Right ventricle myocardium inferior (tissue), 1 donor: Measurements from ENCODE around the gene NTN1. TPM values are rescaled to one million over a fixed set of nuclear protein-coding genes. Genes with fewer than 3 reads are reported as not detected.

Experiments used
- ATAC-seq: fragments of 200-7000 bp; cut with Tn5 transposase; one replicate; pipeline ENCODE4 v1.9.1; 2020; ENCODE audit warnings: mild to moderate bottlenecking, moderate library complexity
- DNase-seq: peaks from one replicate; pipeline ENCODE4 v3.0.0; 2021; ENCODE audit errors: missing footprints
- intact Hi-C: fragments of 100-400 bp; cut with DNase I; formaldehyde crosslinking; loops from one replicate; pipeline ENCODE4 v1.11.0; 2022
- total RNA-seq: library from RNA; stranded (reverse); fragmentation: NEBNext Ultra II Directional; extraction: Animal tissue kit (Norgen Biotek cat#: 25700); gene quantifications from one replicate; pipeline ENCODE4 v1.2.1, GENCODE V29; 2021
- donor health status: DM: no; HTN: yes; CAD: no; lungs with severe emphysema.

Gene NTN1
- total RNA-seq, 1 donor from 2014 or later: 24.5 TPM

GRCh38 chr17:9169116-9169515 is 147.8 kb downstream of the NTN1 start:
- ATAC-seq: no peak
- DNase-seq: no peak
- intact Hi-C loops: no loop called here

GRCh38 chr17:9170336-9170735 is 149.0 kb downstream of the NTN1 start:
- ATAC-seq (no peak), DNase-seq (no peak)
- intact Hi-C loops: loop anchor here (10.0 kb wide), 1 partner anchor 354 kb away; no protein-coding TSS in a partner anchor

- no peak for DNase-seq
- intact Hi-C loops: loop anchor here (10.0 kb wide), 1 partner anchor 354 kb away; no protein-coding TSS in a partner anchor
- no peak for ATAC-seq
Measured at GRCh38 chr17:9170853-9171252, 149.5 kb downstream of the NTN1 start.

GRCh38 chr17:9173386-9173983 is 152.2 kb downstream of the NTN1 start:
- ATAC-seq: peak; percentile 20
- DNase-seq: no peak
- intact Hi-C loops: loop anchor here (10.0 kb wide), 1 partner anchor 351 kb away; no protein-coding TSS in a partner anchor

- no peak for DNase-seq
- ATAC-seq: no peak
- intact Hi-C loops: loop anchor here (10.0 kb wide), 1 partner anchor 350 kb away; no protein-coding TSS in a partner anchor
Measured at GRCh38 chr17:9174312-9174711, 153.0 kb downstream of the NTN1 start.

- intact Hi-C loops: loop anchor here (10.0 kb wide), 1 partner anchor 350 kb away; no protein-coding TSS in a partner anchor
- DNase-seq (no peak), ATAC-seq (peak; percentile 62)
Measured at GRCh38 chr17:9174779-9175574, 153.7 kb downstream of the NTN1 start.

GRCh38 chr17:9175700-9176467 is 154.6 kb downstream of the NTN1 start:
- DNase-seq (no peak), ATAC-seq (no peak)
- intact Hi-C loops: loop anchor here (10.0 kb wide), 1 partner anchor 349 kb away; no protein-coding TSS in a partner anchor

GRCh38 chr17:9177212-9177611 is 155.9 kb downstream of the NTN1 start:
- ATAC-seq (peak; percentile 40), DNase-seq (no peak)
- intact Hi-C loops: loop anchor here (10.0 kb wide), 1 partner anchor 348 kb away; no protein-coding TSS in a partner anchor

- DNase-seq (no peak), ATAC-seq (no peak)
- intact Hi-C loops: loop anchor here (10.0 kb wide), 1 partner anchor 346 kb away; no protein-coding TSS in a partner anchor
Measured at GRCh38 chr17:9178319-9178718, 157.0 kb downstream of the NTN1 start.

- intact Hi-C loops: loop anchor here (10.0 kb wide), 1 partner anchor 345 kb away; no protein-coding TSS in a partner anchor
- DNase-seq: no peak
- no peak for ATAC-seq
Measured at GRCh38 chr17:9179602-9180001, 158.3 kb downstream of the NTN1 start.

GRCh38 chr17:9181640-9182039 is 160.3 kb downstream of the NTN1 start:
- ATAC-seq (no peak), DNase-seq (no peak)
- intact Hi-C loops: no loop called here

GRCh38 chr17:9183306-9183705 is 162.0 kb downstream of the NTN1 start:
- ATAC-seq (no peak), DNase-seq (peak; percentile 30)
- intact Hi-C loops: no loop called here

- ATAC-seq (no peak), DNase-seq (peak; percentile 9)
- intact Hi-C loops: no loop called here
Measured at GRCh38 chr17:9185142-9185541, 163.8 kb downstream of the NTN1 start.

- DNase-seq (peak; percentile 11), ATAC-seq (no peak)
- intact Hi-C loops: no loop called here
Measured at GRCh38 chr17:9185688-9186284, 164.5 kb downstream of the NTN1 start.

- ATAC-seq: no peak
- intact Hi-C loops: no loop called here
Measured at GRCh38 chr17:9187828-9188227, 166.5 kb downstream of the NTN1 start.

GRCh38 chr17:9188367-9188766 is 167.1 kb downstream of the NTN1 start:
- DNase-seq (no peak), ATAC-seq (no peak)
- intact Hi-C loops: no loop called here

More at GRCh38 chr17:9187828-9188227, 166.5 kb downstream of the NTN1 start:
- DNase-seq: peak; percentile 15

GRCh38 chr17:9189870-9190269 is 168.6 kb downstream of the NTN1 start:
- ATAC-seq (no peak), DNase-seq (no peak)
- intact Hi-C loops: no loop called here

GRCh38 chr17:9192010-9192409 is 170.7 kb downstream of the NTN1 start:
- no peak for ATAC-seq
- intact Hi-C loops: no loop called here

GRCh38 chr17:9195411-9195810 is 174.1 kb downstream of the NTN1 start:
- DNase-seq: peak; percentile 47
- intact Hi-C loops: no loop called here
- no peak for ATAC-seq

More at GRCh38 chr17:9192010-9192409, 170.7 kb downstream of the NTN1 start:
- no peak for DNase-seq
